SU-DHL-6 (cell line): Measurements from ENCODE around the gene MORN5.

Experiments used
- H2AFZ ChIP-seq: fragments of 200-600 bp; sonication (generic); 2 replicates; pipeline ENCODE4 v1.6.1; 2014; ENCODE audit warnings: low read depth, mild to moderate bottlenecking, moderate library complexity, mixed read lengths, antibody characterized with exemption, low read length; ENCODE audit not compliant: severe bottlenecking
- H3F3A ChIP-seq: fragments of 200-600 bp; shearing (Covaris generic); 2 replicates; pipeline ENCODE4 v1.6.0; 2016; ENCODE audit warnings: antibody characterized with exemption, mild to moderate bottlenecking; ENCODE audit not compliant: insufficient read depth
- H3K27ac ChIP-seq: fragments of 200-600 bp; sonication (generic); 2 replicates; pipeline ENCODE4 v1.5.1; 2016; ENCODE audit warnings: low read depth, mild to moderate bottlenecking, low read length, moderate library complexity, mixed read lengths
- H3K27me3 ChIP-seq: fragments of 200-600 bp; sonication (generic), shearing (Covaris generic); 2 replicates; pipeline ENCODE4 v1.6.0; 2014; ENCODE audit warnings: mild to moderate bottlenecking, low read length
- H3K36me3 ChIP-seq: fragments of 200-600 bp; sonication (generic); 2 replicates; pipeline ENCODE4 v1.6.1; 2014; ENCODE audit warnings: mild to moderate bottlenecking, low read length, mixed read lengths
- H3K4me2 ChIP-seq: fragments of 300-600, 200-600 bp; shearing (Covaris generic), sonication (generic); 2 replicates; pipeline ENCODE4 v1.6.0; 2014; ENCODE audit warnings: low read length, low read depth, mild to moderate bottlenecking; ENCODE audit not compliant: poor library complexity, severe bottlenecking
- H3K4me3 ChIP-seq: fragments of 200-600 bp; sonication (generic); 2 replicates; pipeline ENCODE4 v1.5.1; 2014; ENCODE audit warnings: antibody characterized with exemption, low read length, mild to moderate bottlenecking, mixed read lengths; ENCODE audit not compliant: insufficient read depth, poor library complexity, severe bottlenecking
- H3K79me2 ChIP-seq: fragments of 200-600 bp; sonication (generic); 2 replicates; pipeline ENCODE4 v1.6.1; 2014; ENCODE audit warnings: mild to moderate bottlenecking, low read length, moderate library complexity; ENCODE audit not compliant: insufficient read depth
- H3K9ac ChIP-seq: fragments of 200-600 bp; sonication (generic); 2 replicates; pipeline ENCODE4 v1.7.0; 2014; ENCODE audit warnings: mild to moderate bottlenecking, low read length
- H3K9me2 ChIP-seq: fragments of 200-600 bp; sonication (generic); replicated peaks from 2 replicates; pipeline ENCODE4 v1.6.1; 2014; ENCODE audit warnings: low read length; ENCODE audit not compliant: insufficient read depth
- H3K9me3 ChIP-seq: fragments of 200-600 bp; sonication (generic); 2 replicates; pipeline ENCODE4 v1.6.1; 2014; ENCODE audit warnings: low read length, mixed read lengths; ENCODE audit not compliant: insufficient read depth
- H4K20me1 ChIP-seq: fragments of 200-600 bp; sonication (generic); 2 replicates; pipeline ENCODE4 v1.6.1; 2014; ENCODE audit warnings: low read depth, mild to moderate bottlenecking, antibody characterized with exemption, low read length, moderate library complexity, mixed read lengths
- EZH2phosphoT487 ChIP-seq: fragments of 200-600 bp; sonication (generic), shearing (Covaris generic); conservative IDR thresholded peaks from 2 replicates; pipeline ENCODE4 v1.6.1; 2018; ENCODE audit warnings: mild to moderate bottlenecking, antibody characterized with exemption, low read length, moderate library complexity, mixed read lengths
- TF ChIP-seq, protein P1 (sequence below): fragments of 200-600 bp; sonication (generic); IDR thresholded peaks from one replicate; pipeline ENCODE4 v1.5.1; 2017; ENCODE audit warnings: antibody characterized with exemption, mild to moderate bottlenecking, low read length, moderate library complexity; ENCODE audit not compliant: insufficient read depth, poor library complexity, severe bottlenecking

MORN5 gene

DNA sequence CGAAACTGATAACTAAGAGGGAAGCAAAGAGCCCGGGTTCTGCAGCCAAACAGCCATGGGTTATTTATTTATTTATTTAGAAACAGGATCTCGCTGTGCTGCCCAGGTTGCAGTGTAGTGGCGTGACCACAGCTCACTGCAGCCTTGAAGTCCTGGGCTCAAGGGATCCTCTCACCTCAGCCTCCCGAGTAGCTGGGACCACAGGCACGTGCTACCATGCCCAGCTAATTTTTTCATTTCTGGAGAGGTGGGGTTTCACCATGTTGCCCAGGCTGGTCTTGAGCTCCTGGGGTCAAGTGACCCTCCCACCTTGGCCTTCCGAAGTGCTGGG, 24.2 kb upstream of the MORN5 start:
- H3K27ac ChIP-seq = no peak overlapping the region
- no peak overlapping the region for H3K4me2 ChIP-seq
- H3K36me3 ChIP-seq = no peaks in the 10 kb centered on the region
- H3F3A ChIP-seq = no peaks in the 10 kb centered on the region
- no peaks in the 10 kb centered on the region for H4K20me1 ChIP-seq
- no peak overlapping the region for H2AFZ ChIP-seq
- H3K9me3 ChIP-seq = no peaks in the 10 kb centered on the region
- no peak for TF ChIP-seq EZH2phosphoT487
- TF ChIP-seq, protein P1, sequence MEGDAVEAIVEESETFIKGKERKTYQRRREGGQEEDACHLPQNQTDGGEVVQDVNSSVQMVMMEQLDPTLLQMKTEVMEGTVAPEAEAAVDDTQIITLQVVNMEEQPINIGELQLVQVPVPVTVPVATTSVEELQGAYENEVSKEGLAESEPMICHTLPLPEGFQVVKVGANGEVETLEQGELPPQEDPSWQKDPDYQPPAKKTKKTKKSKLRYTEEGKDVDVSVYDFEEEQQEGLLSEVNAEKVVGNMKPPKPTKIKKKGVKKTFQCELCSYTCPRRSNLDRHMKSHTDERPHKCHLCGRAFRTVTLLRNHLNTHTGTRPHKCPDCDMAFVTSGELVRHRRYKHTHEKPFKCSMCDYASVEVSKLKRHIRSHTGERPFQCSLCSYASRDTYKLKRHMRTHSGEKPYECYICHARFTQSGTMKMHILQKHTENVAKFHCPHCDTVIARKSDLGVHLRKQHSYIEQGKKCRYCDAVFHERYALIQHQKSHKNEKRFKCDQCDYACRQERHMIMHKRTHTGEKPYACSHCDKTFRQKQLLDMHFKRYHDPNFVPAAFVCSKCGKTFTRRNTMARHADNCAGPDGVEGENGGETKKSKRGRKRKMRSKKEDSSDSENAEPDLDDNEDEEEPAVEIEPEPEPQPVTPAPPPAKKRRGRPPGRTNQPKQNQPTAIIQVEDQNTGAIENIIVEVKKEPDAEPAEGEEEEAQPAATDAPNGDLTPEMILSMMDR = no peak
- no peak overlapping the region for H3K9ac ChIP-seq
- H3K9me2 ChIP-seq = no peaks in the 10 kb centered on the region
- H3K79me2 ChIP-seq = no peaks in the 10 kb centered on the region
- no peaks in the 10 kb centered on the region for H3K27me3 ChIP-seq
- no peak overlapping the region for H3K4me3 ChIP-seq

DNA sequence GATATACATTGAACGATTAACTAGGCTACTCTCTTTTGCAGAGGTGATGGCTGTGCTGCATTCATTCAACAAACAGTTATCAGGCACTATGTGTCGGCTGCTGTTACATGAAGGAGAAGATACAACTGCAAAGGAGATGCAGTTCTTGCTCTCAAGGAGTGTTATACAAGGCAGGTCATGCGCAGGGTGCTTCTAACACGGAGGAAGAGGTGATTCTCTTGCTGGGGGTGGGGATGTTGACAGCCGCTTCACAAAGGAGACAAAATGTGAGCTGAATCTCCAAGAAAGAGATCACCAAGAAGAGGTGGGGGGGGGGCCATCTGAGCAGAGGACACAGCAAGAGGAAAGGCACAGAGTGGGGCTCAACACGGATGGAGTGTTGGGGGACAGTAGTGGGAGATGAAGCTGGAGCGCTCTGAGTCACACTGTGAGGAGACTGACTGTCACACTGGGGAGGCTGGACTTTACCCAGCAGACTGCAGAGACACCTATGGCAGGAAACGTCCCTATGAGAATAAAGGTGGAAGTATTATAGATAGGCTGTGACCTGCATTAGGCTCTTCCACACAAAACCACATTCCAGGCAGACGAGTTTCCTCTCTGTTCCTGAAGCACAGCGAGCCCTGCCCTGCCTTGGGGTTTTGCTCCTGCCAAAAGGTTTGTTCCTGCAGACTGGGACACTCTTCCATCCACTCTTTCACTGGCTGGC, 21.0 kb upstream of the MORN5 start:
- Histone ChIP-seq H3K9ac (no peak overlapping the region), H3K36me3 (no peaks in the 10 kb centered on the region), H3K79me2 (no peaks in the 10 kb centered on the region), H2AFZ (no peak overlapping the region), H3K9me3 (no peaks in the 10 kb centered on the region), H3F3A (no peaks in the 10 kb centered on the region), H3K9me2 (no peaks in the 10 kb centered on the region), H3K4me3 (no peak overlapping the region), H4K20me1 (no peaks in the 10 kb centered on the region), H3K27ac (no peak overlapping the region), H3K4me2 (no peak overlapping the region), H3K27me3 (no peaks in the 10 kb centered on the region)
- TF ChIP-seq EZH2phosphoT487 = no peak
- TF ChIP-seq, protein P1 = no peak

DNA sequence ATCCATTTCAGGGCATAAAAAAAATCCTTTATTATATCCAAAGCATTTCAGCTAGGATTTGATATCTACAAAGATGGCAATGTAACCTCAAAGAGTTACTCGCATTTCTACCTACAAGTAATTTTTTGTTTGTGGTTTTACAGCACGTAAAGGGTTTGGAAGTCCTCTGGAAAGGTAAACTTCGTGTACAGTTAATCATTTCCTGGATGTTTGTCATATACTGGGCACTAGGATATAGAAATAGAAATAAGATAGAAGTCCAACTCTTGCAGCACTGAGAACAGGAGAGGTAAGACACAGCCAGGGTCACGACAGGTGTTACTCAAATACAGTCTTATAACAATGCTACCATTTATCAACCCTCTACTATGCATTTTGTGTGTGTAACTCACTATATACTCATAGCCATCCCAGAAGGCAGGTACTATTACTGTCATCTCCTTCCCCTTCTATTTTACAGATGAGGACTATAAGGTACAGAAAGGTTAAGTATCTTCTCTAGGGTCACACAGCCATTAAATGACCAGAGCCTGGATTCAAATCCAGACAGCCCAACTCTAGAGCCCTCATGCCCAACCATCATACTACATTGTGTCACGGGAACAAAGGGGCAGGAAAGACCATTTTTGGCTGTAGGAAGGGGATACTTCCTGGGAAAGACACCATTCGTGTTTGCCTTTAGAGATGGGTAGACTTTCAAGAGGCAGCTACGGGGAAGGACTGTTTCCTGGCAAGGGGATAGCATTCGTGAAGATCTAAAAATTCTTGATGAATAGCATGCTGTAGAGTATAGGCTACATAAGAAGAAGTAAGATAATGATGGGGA, 19.1 kb upstream of the MORN5 start:
- H3K36me3 ChIP-seq = no peaks in the 10 kb centered on the region
- no peaks in the 10 kb centered on the region for H3K9me2 ChIP-seq
- no peak overlapping the region for H2AFZ ChIP-seq
- no peak overlapping the region for H3K4me3 ChIP-seq
- no peak overlapping the region for H3K27ac ChIP-seq
- no peaks in the 10 kb centered on the region for H3K79me2 ChIP-seq
- TF ChIP-seq, protein P1 = no peak
- no peak for TF ChIP-seq EZH2phosphoT487
- H3K4me2 ChIP-seq = no peak overlapping the region
- H4K20me1 ChIP-seq = no peaks in the 10 kb centered on the region
- no peaks in the 10 kb centered on the region for H3K9me3 ChIP-seq
- H3F3A ChIP-seq = no peaks in the 10 kb centered on the region
- H3K9ac ChIP-seq = no peak overlapping the region
- no peaks in the 10 kb centered on the region for H3K27me3 ChIP-seq
